RPMI7951 (cell line): Measurements from ENCODE around the gene TNRC6C. TPM values are rescaled to one million over a fixed set of nuclear protein-coding genes. Genes with fewer than 3 reads are reported as not detected.
"Not testable (repeated sequence)": the region's sequence is repeated elsewhere in the genome, so short reads cannot be mapped to it uniquely, and the experiment has no call there.

Experiments
- DNase-seq: peaks from one replicate; pipeline ENCODE4 v3.0.0-alpha.2; 2012; ENCODE audit warnings: low read depth
- total RNA-seq: library from RNA; depleted of rRNA; stranded (reverse); fragments of >200 nt; shearing (Covaris generic); gene quantifications from 2 replicates; pipeline ENCODE4 v1.2.3, GENCODE V29; 2014

Gene TNRC6C
- total RNA-seq, 1 experiment from 2014 or later, result 4.0 TPM

- no peak for DNase-seq
Measured at GRCh38 chr17:78043031-78043430, 84.5 kb downstream of the TNRC6C start.

GRCh38 chr17:78044280-78044835 lies 85.9 kb downstream of the TNRC6C start:
- peak; percentile 28 for DNase-seq

GRCh38 chr17:78045316-78045715 lies 86.8 kb downstream of the TNRC6C start:
- no peak for DNase-seq

- no peak for DNase-seq
Measured at GRCh38 chr17:78046923-78047322, 88.4 kb downstream of the TNRC6C start.

- DNase-seq, result no peak
Measured at GRCh38 chr17:78048346-78049292, 90.1 kb downstream of the TNRC6C start.

- DNase-seq, result no peak
Measured at GRCh38 chr17:78049609-78050008, 91.1 kb downstream of the TNRC6C start.

GRCh38 chr17:78051186-78051972 lies 92.9 kb downstream of the TNRC6C start:
- DNase-seq, result no peak

GRCh38 chr17:78053777-78054468 lies 95.4 kb downstream of the TNRC6C start:
- no peak for DNase-seq

GRCh38 chr17:78057113-78057740 lies 98.7 kb downstream of the TNRC6C start:
- DNase-seq, result no peak

GRCh38 chr17:78058001-78058400 lies 99.5 kb downstream of the TNRC6C start:
- DNase-seq, result no peak

- DNase-seq, result no peak
Measured at GRCh38 chr17:78058581-78058980, 100.1 kb downstream of the TNRC6C start.

- DNase-seq, result no peak
Measured at GRCh38 chr17:78062596-78062995, 104.1 kb downstream of the TNRC6C start.

- DNase-seq, result no peak
Measured at GRCh38 chr17:78063489-78063888, 105.0 kb downstream of the TNRC6C start.

- DNase-seq, result no peak
Measured at GRCh38 chr17:78064708-78065107, 106.2 kb downstream of the TNRC6C start.

GRCh38 chr17:78066976-78067375 lies 108.5 kb downstream of the TNRC6C start:
- DNase-seq, result not testable (repeated sequence)

GRCh38 chr17:78069695-78070094 lies 111.2 kb downstream of the TNRC6C start:
- no peak for DNase-seq

GRCh38 chr17:78072961-78073360 lies 114.5 kb downstream of the TNRC6C start:
- DNase-seq, result no peak

- no peak for DNase-seq
Measured at GRCh38 chr17:78075011-78075410, 116.5 kb downstream of the TNRC6C start.

GRCh38 chr17:78075545-78075944 lies 117.0 kb downstream of the TNRC6C start:
- no peak for DNase-seq

GRCh38 chr17:78079253-78079652 lies 120.8 kb downstream of the TNRC6C start:
- DNase-seq, result no peak

- no peak for DNase-seq
Measured at GRCh38 chr17:78081551-78081950, 123.0 kb downstream of the TNRC6C start.
